Lung (tissue), 12 donors: ENCODE data around the gene NATD1. TPM values are rescaled to one million over a fixed set of nuclear protein-coding genes. Genes with fewer than 3 reads are reported as not detected.

Experiments
- ATAC-seq: fragments of 200-7000 bp; cut with Tn5 transposase; one replicate; pipeline ENCODE4 v1.9.1; 2020; ENCODE audit warnings: moderate number of reproducible peaks; ENCODE audit not compliant: insufficient read depth, low FRiP score
- DNase-seq, 3 donors: peaks; one replicate each; pipeline ENCODE4 v3.0.0-alpha.2; 2013 to 2017
- H3K27ac ChIP-seq, 2 donors: one replicate each; pipeline ENCODE4 v1.5.1; 2013; ENCODE audit warnings: mild to moderate bottlenecking in 2 of 2, moderate library complexity in 2 of 2, control low read depth in 1 of 2, inconsistent platforms in 1 of 2, low read depth in 1 of 2, low read length in 1 of 2
- H3K27me3 ChIP-seq, 3 donors: one replicate each; pipeline ENCODE4 v1.5.1; 2013; ENCODE audit warnings: low read length in 2 of 3; ENCODE audit not compliant: control insufficient read depth in 3 of 3, insufficient read depth in 3 of 3
- H3K36me3 ChIP-seq, 4 donors: one replicate each; pipeline ENCODE4 v1.5.1; 2013; ENCODE audit warnings: low read length in 4 of 4, mild to moderate bottlenecking in 1 of 4, moderate library complexity in 1 of 4; ENCODE audit not compliant: control insufficient read depth in 4 of 4, insufficient read depth in 4 of 4
- H3K4me1 ChIP-seq, 5 donors: one replicate each; pipeline ENCODE4 v1.5.1; 2013; ENCODE audit warnings: low read length in 5 of 5, mild to moderate bottlenecking in 2 of 5, moderate library complexity in 1 of 5; ENCODE audit not compliant: control insufficient read depth in 5 of 5, insufficient read depth in 5 of 5
- H3K4me3 ChIP-seq: one replicate; pipeline ENCODE4 v1.5.1; 2013; ENCODE audit warnings: mild to moderate bottlenecking, control low read depth, moderate library complexity
- H3K9ac ChIP-seq, 2 donors: one replicate each; pipeline ENCODE4 v1.5.1; 2013; ENCODE audit warnings: low read length in 2 of 2, control low read depth in 1 of 2; ENCODE audit not compliant: insufficient read depth in 1 of 2
- H3K9me3 ChIP-seq, 4 donors: one replicate each; pipeline ENCODE4 v1.5.1; 2013; ENCODE audit warnings: low read length in 3 of 4, mild to moderate bottlenecking in 1 of 4, moderate library complexity in 1 of 4; ENCODE audit not compliant: control insufficient read depth in 4 of 4, insufficient read depth in 3 of 4
- CTCF ChIP-seq: IDR thresholded peaks from 2 replicates; pipeline ENCODE4 v1.5.1; 2012; ENCODE audit warnings: mild to moderate bottlenecking; ENCODE audit errors: control extremely low read depth, extremely low read depth
- WGBS, 2 donors: extraction: QIAGEN DNeasy Blood & Tissue Kit; methylation state at CpG; one replicate each; pipeline ENCODE4 v1.1.7; 2013; 5-methylcytosine and 5-hydroxymethylcytosine counted together
- polyA plus RNA-seq, 2 donors: library from polyadenylated mRNA; stranded (reverse); fragments of 200-250 nt; gene quantifications; one replicate each; pipeline ENCODE4 v1.2.1, GENCODE V29; 2013
- total RNA-seq, 2 donors: library from RNA; depleted of rRNA in 1 of 2; stranded (reverse); fragments of >200 nt in 1 of 2; gene quantifications; one replicate each; pipeline ENCODE4 v1.2.1, GENCODE V29; 2014 to 2021
- donor health status: control.
- donor health status: control.
- donor health status: Bipolar disorder and iron deficiency.
- donor health status: healthy.
- donor health status: DM: yes; HTN: yes; CAD: no.

The NATD1 gene
- total and polyA plus RNA-seq, 4 donors: 4.8 to 8.1 (median 6.6) TPM

GRCh38 chr17:21200590-21201297 lies 52.5 kb downstream of the NATD1 start:
- Histone ChIP-seq H3K9ac (no peak overlapping the region), H3K4me3 (no peak overlapping the region), H3K36me3 (peaks cover 10 to 34% (median 16%) of the 10 kb centered on the region in 4 donors), H3K27ac (no peak overlapping the region), H3K4me1 (peaks cover 0 to 17% (median 6%) of the 10 kb centered on the region in 5 donors), H3K27me3 (no peaks in the 10 kb centered on the region), H3K9me3 (no peaks in the 10 kb centered on the region)
- no peak for TF ChIP-seq CTCF
- 86 to 90% methylated on average over 15 of the region's 15 CpGs for WGBS, 2 donors
- ATAC-seq (no peak), DNase-seq (no peak)

- no peak overlapping the region for H3K4me3 ChIP-seq
- ATAC-seq (no peak), DNase-seq (no peak)
- no peak overlapping the region for H3K9ac ChIP-seq
- 81 to 84% methylated on average over 10 of the region's 10 CpGs for WGBS, 2 donors
- TF ChIP-seq CTCF: no peak
- no peaks in the 10 kb centered on the region for H3K9me3 ChIP-seq
- H3K36me3 ChIP-seq: peaks cover 10 to 34% (median 16%) of the 10 kb centered on the region in 4 donors
- H3K4me1 ChIP-seq: peaks cover under 1 to 26% (median 5%) of the 10 kb centered on the region in 5 donors
- no peaks in the 10 kb centered on the region for H3K27me3 ChIP-seq
- no peak overlapping the region for H3K27ac ChIP-seq
Measured at GRCh38 chr17:21199856-21200255, 53.4 kb downstream of the NATD1 start.

DNA sequence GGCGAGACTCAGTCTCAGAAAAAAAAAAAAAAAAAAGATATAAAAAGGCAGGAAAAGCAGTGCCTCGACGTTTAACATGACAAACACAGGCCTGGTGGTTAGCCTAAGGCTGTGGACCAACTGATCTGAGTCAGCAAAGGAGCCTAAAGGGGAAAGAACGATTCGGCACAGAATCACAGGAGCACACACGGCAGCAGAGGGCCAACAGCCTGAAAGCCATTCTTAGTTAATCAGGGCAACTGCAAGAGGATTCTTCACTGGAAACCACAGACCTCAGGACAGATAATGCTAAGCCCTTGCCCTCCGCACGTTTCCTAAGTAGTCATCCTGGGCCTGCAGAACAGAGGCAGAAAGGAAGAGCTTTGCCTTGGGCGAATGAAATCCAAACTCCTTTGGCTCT lies 53.9 kb downstream of the NATD1 start:
- H3K4me1 ChIP-seq: peaks cover 3 to 32% (median 7%) of the 10 kb centered on the region in 5 donors
- DNase-seq: no peak
- WGBS, 2 donors: 47 to 64% methylated on average over 8 to 9 of the region's 9 CpGs
- H3K9ac ChIP-seq: no peak overlapping the region
- H3K27me3 ChIP-seq: no peaks in the 10 kb centered on the region
- H3K9me3 ChIP-seq: no peaks in the 10 kb centered on the region
- no peak for TF ChIP-seq CTCF
- peaks cover 10 to 32% (median 16%) of the 10 kb centered on the region in 4 donors for H3K36me3 ChIP-seq
- H3K27ac ChIP-seq: peak overlapping the region in 1 of 2 donors; percentile 1
- H3K4me3 ChIP-seq: no peak overlapping the region
- ATAC-seq: no peak
